ENCODE data around the gene RADIL.

The RADIL gene

DNA sequence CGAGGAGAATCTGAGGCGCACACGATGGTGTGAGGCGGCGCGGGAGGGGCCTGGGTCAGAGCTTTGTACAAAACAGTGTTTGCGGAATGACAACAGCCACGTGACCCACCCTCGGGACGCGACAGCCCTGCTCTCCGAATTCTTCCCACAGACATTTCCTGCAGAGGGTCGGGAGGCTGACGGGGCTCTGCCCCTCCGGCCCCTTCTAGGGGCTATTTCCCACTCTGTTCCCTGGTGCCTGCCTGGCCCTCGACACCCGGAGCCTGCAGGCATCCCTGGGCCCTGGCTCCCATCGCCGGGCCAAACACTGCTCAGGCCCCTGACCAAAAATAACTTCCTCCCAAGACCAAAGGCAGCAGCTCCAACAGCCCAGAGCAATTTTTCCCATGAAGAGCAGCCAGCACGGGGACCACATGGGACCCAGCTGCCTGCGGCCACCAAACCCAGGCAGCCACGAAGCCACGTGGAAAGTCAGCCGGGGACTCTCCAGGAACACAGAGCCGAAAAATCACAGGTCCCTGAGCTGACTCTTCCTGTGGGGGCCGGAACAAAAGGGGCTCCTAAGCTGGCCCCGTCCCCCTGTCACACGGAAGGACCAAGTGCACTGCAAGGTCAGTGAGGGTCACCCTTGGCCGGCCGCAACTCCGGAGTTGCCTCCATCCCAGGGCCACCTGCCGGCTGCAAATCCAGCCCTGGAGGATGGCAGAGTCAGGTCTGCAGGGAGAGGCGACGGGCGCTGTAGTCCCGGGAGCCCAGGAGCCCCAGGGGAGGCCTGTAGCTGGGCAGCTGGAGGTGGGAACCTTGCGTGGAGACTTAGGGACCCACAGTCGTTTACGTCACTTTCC is 63.7 kb downstream of the RADIL start:
- Mint-ChIP-seq H3K9me3 (no peaks in the 10 kb centered on the region), H3K4me1 (ENCODE audit: low read depth) (no peaks in the 10 kb centered on the region), H3K27ac (no peak overlapping the region), H3K36me3 (ENCODE audit: low read depth) (no peaks in the 10 kb centered on the region), H3K4me3 (no peak overlapping the region), H3K27me3 (peaks cover 34% of the 10 kb centered on the region)
- DNase-seq: no peak

DNA sequence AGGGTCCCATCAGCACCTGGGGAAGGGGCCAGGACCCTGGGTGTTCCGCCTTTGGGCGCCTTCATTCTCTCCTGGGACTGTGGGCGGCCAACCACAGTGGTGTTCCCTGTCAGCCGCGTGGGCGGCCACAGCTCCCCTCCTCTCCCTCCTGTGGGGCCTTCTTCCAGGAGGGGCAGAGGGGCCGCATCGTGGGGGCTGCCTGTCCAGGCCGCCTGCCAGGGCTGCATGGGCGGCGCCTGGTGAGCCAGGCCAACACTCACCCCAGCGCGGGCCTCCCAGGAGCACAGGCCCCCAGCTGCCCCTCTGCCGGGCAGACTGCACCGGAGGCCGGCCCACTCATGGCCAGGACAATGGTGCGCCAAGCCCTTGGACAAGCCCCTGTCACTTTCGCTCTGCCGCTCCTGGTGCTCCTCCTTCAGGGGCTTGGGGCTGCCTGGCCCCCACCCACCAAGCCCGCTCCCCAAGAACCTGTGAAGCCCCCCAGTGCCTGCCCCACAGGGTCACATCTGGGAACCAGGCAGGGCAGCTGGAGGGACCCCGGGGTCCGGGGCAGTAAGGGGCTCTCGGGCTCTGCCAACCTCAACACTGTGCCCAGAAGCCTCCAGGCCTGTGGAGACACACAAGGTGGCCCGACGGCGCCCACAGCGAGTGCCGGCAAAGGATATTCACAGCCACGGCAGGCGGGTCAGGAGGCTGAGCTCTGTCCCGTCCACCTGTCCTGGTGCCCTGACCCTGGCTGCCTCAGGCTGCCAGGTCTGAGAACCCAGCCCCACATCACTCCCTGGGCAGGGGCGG is 65.3 kb downstream of the RADIL start:
- Mint-ChIP-seq H3K27me3 (peaks cover 42% of the 10 kb centered on the region), H3K4me1 (ENCODE audit: low read depth) (no peaks in the 10 kb centered on the region), H3K4me3 (no peak overlapping the region), H3K27ac (no peak overlapping the region), H3K36me3 (ENCODE audit: low read depth) (no peaks in the 10 kb centered on the region), H3K9me3 (no peaks in the 10 kb centered on the region)
- no peak for DNase-seq

DNA sequence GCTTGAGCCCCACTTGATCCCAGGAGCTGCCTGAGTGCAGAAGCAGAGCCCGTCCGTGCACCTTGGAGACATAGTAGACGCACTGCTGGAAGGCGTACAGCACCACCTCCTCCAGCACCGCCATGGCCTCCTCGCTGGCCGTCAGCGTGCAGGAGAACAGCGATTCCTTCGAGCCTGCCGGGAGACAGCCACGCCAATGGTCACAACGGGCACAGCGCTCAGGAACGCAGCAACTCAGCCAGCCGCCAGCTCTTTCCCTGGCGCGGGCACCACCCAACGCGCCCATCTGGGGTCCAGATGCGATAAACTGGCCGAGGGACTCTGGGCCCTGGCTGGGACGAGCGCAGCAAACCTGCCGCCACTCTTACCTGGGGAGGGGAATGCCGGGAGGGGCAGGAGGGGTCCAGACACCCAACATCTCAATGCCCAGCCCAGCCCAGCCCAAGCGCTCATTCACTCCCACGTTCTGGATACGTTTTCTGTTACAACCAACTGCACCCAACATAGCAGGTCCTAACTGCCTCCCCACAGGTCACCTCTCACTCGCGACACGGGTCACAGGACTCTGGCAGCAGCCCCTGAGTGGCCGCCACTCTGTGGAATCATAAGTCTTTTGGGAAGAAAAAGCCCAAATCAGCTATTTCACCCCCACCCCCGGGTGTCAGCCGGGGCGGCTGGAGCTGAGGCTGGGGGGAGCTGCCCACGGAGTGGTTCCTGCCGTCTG is 66.2 kb downstream of the RADIL start:
- Mint-ChIP-seq H3K9me3 (no peaks in the 10 kb centered on the region), H3K4me3 (no peak overlapping the region), H3K27ac (no peak overlapping the region), H3K27me3 (peaks cover 48% of the 10 kb centered on the region), H3K4me1 (ENCODE audit: low read depth) (no peaks in the 10 kb centered on the region), H3K36me3 (ENCODE audit: low read depth) (no peaks in the 10 kb centered on the region)
- no peak for DNase-seq

DNA sequence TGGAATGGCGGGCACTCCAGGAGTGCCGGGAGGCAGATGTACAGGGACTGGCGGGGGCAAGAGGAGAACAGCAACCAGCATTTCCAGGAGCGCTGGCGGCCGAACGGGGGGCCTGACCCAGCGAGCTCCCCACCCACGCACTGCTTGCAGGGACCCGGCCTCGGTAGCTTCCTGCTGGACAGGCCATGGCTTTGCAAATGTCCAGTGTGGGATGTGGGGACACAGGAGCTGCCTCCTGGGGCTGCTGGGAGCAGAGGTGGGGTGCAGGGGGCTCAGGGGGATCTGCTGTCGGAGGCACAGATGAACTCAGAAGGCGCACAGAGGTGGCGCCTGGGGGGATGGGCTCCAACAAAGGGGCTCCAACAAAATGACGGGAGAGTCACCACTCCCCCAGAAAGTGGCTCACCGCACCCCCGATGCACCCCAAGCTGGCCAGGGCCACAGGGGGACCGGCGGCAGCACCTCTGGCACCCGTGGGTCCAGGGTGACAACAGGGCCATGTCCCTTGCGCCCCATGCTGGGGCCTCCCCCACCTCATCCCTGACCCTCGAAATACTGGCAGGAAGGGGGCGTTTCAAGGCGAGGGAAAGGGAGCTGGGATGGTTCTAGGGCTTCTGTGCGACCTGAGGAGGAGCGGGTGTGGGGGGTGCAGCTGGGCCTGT is 67.0 kb downstream of the RADIL start:
- H3K36me3 Mint-ChIP-seq (ENCODE audit: low read depth): no peaks in the 10 kb centered on the region
- no peak overlapping the region for H3K27ac Mint-ChIP-seq
- no peaks in the 10 kb centered on the region for H3K9me3 Mint-ChIP-seq
- no peaks in the 10 kb centered on the region for H3K4me1 Mint-ChIP-seq (ENCODE audit: low read depth)
- no peak for DNase-seq
- no peak overlapping the region for H3K4me3 Mint-ChIP-seq
- H3K27me3 Mint-ChIP-seq: peaks cover 49% of the 10 kb centered on the region

DNA sequence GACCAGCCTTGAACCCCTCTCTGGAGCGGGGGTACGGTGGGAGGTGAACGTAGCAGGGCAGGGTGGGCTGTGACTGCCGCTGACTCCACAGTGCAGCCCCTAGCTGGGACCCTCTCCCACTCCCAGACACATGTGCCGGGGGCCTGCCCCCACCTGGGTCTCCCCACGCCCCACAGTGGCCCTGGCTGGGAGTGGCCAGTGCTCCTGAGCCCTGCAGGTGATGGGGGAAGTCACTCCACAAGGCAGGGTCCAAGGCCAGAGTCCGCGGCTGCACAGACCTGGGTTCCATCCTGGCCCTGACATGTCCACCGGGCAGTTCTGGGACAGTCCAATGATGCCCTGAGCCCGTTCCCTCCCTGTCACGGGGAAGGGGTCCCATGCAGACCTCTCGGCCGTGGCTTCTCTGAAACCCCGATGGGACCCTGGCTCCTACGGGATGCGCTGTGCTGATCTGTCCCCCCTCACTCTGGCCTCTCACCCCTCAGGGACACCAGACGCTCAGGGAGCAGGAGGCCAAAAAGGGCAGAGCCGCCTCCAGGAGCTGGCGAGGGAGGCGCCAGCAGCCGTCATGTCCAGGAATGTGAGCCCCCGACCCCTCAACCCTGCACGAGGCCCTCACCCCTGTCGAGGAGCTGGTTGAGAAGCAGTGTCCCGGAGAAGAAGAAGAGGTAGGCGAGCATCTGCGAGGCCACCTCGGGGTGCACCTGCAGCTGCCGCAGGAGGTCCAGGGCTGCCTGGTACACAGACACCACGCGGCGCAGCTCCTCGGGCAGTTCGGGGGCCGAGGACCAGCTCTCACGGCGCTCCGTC is 67.7 kb downstream of the RADIL start:
- Mint-ChIP-seq H3K4me3 (no peak overlapping the region), H3K4me1 (ENCODE audit: low read depth) (no peaks in the 10 kb centered on the region), H3K27ac (no peak overlapping the region), H3K27me3 (peaks cover 45% of the 10 kb centered on the region), H3K36me3 (ENCODE audit: low read depth) (no peaks in the 10 kb centered on the region), H3K9me3 (no peaks in the 10 kb centered on the region)
- DNase-seq: no peak

DNA sequence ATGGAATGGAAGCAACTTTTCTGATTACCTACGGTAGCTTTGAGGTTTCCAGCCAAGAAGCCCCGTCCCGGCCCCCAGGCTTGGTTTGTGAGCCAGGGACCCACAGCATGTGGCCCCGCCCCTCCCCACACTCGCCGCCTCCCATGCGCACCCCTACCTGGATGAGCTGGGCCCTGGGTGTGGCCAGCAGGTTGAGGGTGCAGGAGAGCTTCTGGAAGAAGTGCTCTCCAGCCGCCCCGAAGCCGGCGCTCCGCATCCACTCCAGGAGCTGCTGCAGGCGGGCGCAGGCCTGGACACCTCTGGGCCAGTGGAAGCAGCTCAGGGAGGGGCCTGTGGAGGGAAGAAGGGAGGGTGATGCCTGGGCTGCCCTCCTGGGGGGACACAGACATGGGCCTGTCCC is 68.4 kb downstream of the RADIL start:
- DNase-seq: no peak

DNA sequence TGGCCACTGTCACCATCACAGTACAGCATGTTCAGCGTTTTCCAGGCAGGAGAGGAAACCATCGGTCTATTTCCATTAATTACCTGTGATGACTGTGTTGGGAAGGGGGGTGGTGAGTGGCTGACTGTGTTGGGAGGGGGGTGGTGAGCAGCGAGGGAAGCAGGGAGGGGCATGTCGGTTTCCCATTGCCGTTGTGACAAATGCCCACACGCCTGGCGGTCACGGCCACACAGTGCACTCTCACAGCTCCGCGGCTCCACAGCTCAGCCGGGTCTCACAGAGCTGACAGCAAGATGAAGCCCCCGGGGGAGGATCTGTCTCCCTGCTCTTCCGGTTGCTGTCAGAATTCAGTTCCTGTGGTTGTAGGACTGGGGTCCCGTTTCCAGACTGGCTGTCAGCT is 69.1 kb downstream of the RADIL start:
- peaks cover 44% of the 10 kb centered on the region for H3K27me3 Mint-ChIP-seq
- H3K9me3 Mint-ChIP-seq: no peaks in the 10 kb centered on the region
- H3K4me1 Mint-ChIP-seq (ENCODE audit: low read depth): peaks cover 3% of the 10 kb centered on the region
- no peaks in the 10 kb centered on the region for H3K36me3 Mint-ChIP-seq (ENCODE audit: low read depth)
- no peak overlapping the region for H3K4me3 Mint-ChIP-seq
- H3K27ac Mint-ChIP-seq: no peak overlapping the region
- no peak for DNase-seq

More for the DNA sequence above, 68.4 kb downstream of the RADIL start:
- Mint-ChIP-seq H3K9me3 (no peaks in the 10 kb centered on the region), H3K4me3 (no peak overlapping the region), H3K27ac (no peak overlapping the region), H3K36me3 (ENCODE audit: low read depth) (no peaks in the 10 kb centered on the region), H3K4me1 (ENCODE audit: low read depth) (peaks cover 3% of the 10 kb centered on the region), H3K27me3 (peaks cover 48% of the 10 kb centered on the region)

DNA sequence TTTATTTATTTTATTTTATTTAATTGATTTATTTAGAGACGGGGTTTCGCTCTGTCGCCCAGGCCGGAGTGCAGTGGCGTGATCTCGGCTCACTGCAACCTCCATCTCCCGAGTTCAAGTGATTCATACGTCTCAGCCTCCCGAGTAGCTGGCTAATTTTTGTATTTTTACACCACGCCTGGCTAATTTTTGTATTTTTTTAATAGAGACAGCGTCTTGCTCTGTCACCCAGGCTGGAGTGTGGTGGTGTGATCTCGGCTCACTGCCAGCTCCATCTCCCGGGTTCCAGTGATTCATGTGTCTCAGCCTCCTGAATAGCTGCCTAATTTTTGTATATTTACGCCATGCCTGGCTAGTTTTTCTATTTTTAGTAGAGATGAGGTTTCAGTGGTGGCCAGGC is 73.8 kb downstream of the RADIL start:
- Mint-ChIP-seq H3K36me3 (ENCODE audit: low read depth) (no peaks in the 10 kb centered on the region), H3K4me1 (ENCODE audit: low read depth) (peaks cover 5% of the 10 kb centered on the region), H3K9me3 (no peaks in the 10 kb centered on the region), H3K27me3 (peaks cover 37% of the 10 kb centered on the region), H3K27ac (no peak overlapping the region), H3K4me3 (no peak overlapping the region)
- no peak for DNase-seq

DNA sequence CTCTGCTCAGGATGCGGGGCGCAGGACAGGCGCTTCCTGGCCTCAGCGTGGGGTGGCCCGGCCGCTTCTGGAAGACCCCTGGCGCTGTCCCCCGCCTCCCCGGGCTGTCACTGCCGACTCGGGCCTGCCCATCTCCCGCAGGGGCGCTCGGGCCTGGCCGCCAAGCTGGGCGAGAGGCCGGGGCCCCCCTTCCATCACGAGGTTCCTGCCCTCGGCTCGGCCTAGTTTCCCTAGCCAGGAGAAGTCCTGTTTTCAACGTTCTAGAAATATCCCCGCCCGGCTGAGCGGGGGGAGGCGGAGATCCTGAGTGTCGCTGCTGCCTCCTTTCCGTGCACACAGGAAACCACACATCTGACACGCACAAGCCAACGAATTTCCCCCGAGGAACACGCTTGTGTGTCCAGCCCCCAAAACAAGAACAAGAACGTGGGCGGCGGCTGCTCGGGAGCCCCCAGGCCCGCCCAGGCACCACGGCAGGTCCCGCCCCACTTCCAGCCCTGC is 74.4 kb downstream of the RADIL start:
- peak overlapping the region; percentile 57 for H3K4me3 Mint-ChIP-seq
- H3K4me1 Mint-ChIP-seq (ENCODE audit: low read depth): peaks cover 5% of the 10 kb centered on the region
- no peaks in the 10 kb centered on the region for H3K36me3 Mint-ChIP-seq (ENCODE audit: low read depth)
- H3K27me3 Mint-ChIP-seq: peaks cover 32% of the 10 kb centered on the region
- DNase-seq: peak; percentile 50
- no peak overlapping the region for H3K27ac Mint-ChIP-seq
- no peaks in the 10 kb centered on the region for H3K9me3 Mint-ChIP-seq

DNA sequence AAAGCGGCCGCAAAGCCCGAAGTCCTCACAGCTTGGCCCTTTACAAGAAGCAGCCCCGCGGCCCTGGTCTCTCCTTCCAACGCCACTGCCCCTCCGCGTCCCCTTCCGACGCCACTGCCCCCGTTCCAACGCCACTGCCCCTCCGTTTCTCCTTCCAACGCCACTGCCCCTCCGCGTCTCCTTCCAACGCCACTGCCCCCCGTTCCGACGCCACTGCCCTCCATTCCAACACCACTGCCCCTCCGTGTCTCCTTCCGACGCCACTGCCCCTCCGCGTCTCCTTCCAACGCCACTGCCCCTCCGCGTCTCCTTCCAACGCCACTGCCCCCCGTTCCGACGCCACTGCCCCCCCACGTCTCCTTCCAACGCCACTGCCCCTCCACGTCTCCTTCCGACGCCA is 75.0 kb downstream of the RADIL start:
- Mint-ChIP-seq H3K27ac (no peak overlapping the region), H3K4me1 (ENCODE audit: low read depth) (peaks cover 5% of the 10 kb centered on the region), H3K36me3 (ENCODE audit: low read depth) (no peaks in the 10 kb centered on the region), H3K27me3 (peaks cover 26% of the 10 kb centered on the region), H3K4me3 (no peak overlapping the region), H3K9me3 (no peaks in the 10 kb centered on the region)
- DNase-seq: no peak

DNA sequence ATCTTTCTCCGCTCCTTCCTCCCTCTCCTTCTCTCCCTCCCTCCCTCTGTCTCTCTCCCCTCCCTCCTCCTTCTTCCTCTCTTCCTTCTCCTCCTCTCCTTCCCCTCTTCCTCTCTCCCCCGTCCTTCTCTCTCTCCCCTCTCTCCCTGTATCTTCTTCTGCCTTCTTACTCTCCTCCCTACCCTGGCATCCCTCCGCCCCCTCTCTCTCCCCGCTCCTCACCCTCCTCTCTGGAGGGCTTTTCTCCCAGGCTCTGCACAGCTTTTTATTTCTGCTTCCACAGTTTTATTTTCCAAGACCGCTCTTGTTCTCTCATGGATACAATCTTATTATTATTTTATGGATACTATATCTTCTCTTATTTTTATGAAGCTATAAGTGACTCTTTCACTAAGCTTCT is 75.5 kb downstream of the RADIL start:
- no peak overlapping the region for H3K4me3 Mint-ChIP-seq
- no peak overlapping the region for H3K27ac Mint-ChIP-seq
- DNase-seq: no peak
- no peaks in the 10 kb centered on the region for H3K9me3 Mint-ChIP-seq
- H3K4me1 Mint-ChIP-seq (ENCODE audit: low read depth): peaks cover 5% of the 10 kb centered on the region
- no peaks in the 10 kb centered on the region for H3K36me3 Mint-ChIP-seq (ENCODE audit: low read depth)
- H3K27me3 Mint-ChIP-seq: peaks cover 21% of the 10 kb centered on the region

DNA sequence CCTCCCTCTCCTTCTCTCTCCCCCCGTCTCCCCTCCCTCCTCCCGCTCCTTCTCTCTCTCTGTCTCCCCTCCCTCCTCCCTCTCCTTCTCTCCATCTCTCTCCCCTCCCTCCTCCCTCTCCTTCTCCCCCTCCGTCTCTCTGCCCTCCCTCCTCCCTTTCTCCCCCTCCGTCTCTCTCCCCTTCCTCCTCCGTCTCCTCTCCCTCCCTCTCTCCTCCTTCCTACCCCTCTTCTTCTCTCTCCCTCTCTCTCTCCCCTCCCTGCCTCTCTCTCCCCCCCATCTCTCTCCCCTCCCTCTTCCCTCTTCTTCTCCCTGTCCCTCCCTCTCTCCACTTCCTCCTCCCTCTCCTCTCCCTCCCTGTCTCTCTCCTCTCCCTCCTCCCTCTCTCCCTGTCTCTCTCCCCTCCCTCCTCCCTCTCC is 75.9 kb downstream of the RADIL start:
- no peaks in the 10 kb centered on the region for H3K9me3 Mint-ChIP-seq

DNA sequence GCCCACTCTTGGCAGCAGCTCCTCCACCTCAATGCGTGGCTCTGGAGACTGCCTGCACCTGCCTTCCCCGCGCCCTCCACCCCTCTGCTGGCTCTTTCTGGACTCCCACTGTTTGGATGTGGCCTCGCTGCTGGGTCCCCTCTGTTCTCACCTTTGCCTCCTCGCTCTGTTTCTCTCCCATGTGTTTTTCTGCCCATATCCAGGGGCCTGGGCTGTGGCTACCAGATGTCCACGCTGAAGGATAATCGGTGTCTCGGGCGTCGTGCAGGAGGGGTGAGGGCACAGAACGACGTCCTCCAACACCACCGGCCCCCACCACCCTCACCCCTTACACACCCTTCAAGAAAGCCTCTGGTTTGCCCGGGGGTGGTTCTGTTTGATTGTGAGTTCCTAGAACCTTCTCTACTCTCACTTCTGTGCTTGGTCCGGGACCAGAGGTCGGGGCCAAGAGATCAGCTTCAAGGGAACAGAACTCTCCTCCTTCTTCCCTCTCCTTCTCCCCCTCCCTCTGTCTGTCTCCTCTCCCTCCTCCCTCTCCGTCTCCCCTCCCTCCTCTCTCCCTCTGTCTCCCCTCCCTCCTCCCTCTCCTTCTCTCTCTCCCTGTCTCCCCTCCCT is 76.4 kb downstream of the RADIL start:
- no peak overlapping the region for H3K4me3 Mint-ChIP-seq
- H3K4me1 Mint-ChIP-seq (ENCODE audit: low read depth): peaks cover 5% of the 10 kb centered on the region
- H3K27ac Mint-ChIP-seq: no peak overlapping the region
- no peak for DNase-seq
- no peaks in the 10 kb centered on the region for H3K36me3 Mint-ChIP-seq (ENCODE audit: low read depth)
- H3K27me3 Mint-ChIP-seq: peaks cover 17% of the 10 kb centered on the region
- H3K9me3 Mint-ChIP-seq: no peaks in the 10 kb centered on the region

More for the DNA sequence above, 75.9 kb downstream of the RADIL start:
- no peaks in the 10 kb centered on the region for H3K36me3 Mint-ChIP-seq (ENCODE audit: low read depth)
- H3K27ac Mint-ChIP-seq: no peak overlapping the region
- no peak for DNase-seq
- H3K4me1 Mint-ChIP-seq (ENCODE audit: low read depth): peaks cover 5% of the 10 kb centered on the region
- H3K4me3 Mint-ChIP-seq: no peak overlapping the region
- peaks cover 19% of the 10 kb centered on the region for H3K27me3 Mint-ChIP-seq

All from activated T-cell treated with anti-CD3 and anti-CD28 coated beads, Interleukin-2, amount 50 U/mL, for 24 hours (primary cell).